GM21529 (cell line): ENCODE results near the gene PPP1R11.
A peak's percentile ranks its signal among the peaks of the same experiment; 100 is the strongest.
"Not testable (repeated sequence)": the region's sequence is repeated elsewhere in the genome, so short reads cannot be mapped to it uniquely, and the experiment has no call there.

Experiments
- ATAC-seq: cut with Tn5 transposase; IDR thresholded peaks from one replicate; pipeline ENCODE4 v1.9.1; 2021; ENCODE audit not compliant: unreplicated experiment

PPP1R11 gene

DNA sequence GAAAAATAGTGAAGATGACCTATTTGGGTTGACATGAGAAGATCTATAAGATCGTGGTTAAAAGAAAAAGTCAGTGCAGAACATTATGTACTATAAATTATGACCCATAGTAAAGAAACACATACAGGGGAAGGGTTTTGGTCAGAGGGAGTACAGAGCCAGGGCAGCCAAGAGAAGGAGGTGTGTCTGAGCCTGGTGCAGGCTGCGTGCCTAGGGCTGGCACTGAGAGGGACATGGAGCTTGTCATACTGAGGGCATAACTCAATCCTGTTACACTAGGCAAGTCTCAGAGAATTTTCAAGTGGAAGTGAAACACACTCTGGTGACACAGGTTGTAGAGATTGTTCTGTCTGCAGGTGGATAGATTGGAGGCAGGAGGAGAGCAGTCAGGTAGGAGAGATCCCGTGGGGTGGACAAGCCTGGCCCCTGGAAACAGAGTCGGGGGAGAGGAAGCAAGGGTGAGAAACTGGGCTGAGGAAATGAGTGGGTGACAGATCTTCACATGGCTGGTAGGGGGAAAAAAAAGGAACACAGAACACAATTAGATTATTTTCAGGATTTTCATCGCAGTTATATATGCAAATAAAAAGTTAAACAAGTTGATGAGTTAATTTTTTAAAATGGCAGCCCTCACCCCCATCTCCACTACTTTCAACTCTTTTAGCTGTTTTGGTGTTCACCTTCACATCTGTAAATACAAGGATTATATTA, 27.1 kb downstream of the PPP1R11 start:
- no peak for ATAC-seq

- no peak for ATAC-seq
Observed at GRCh38 chr6:30096829-30097228, 29.8 kb downstream of the PPP1R11 start.

DNA sequence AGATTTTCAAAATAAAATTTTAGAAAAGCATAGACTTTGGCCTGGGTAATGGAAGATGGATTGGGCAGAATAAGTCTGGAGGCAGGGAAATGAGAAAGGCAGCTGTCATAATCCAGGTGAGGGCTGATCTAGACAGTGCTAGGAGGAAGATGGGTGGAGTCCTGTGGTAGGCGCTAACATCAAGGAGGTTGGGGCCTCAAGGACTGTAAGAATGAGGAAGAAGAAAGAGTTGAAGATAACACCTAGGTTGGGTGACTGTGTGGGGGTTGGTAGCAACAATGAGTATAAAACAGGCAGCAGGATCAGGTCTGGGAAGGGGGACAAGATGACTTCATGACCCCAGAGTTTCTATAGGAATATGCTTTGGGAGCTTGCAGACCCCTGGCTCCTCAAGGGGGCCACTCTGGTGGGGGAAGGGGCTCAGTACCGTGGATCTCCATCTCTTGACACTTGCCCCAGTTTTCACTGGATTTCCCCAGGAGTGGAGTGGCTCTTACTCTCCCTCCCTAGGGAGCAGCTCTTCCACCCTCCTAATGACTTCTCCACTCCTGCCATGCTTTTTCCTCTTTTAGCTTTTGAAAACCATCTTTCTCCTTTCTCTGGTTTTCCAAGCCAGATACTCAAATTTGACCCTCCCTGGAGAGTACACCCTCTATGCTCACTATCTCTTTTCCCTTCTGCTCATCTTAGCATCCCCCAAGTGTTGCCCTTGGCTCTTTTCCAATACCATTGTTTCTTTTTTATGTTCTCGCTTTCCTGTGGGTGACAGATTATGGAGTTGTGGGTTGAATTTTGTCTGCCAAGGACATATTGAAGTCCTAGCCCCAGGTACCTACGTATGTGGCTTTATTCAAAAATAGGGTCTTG, 31.1 kb downstream of the PPP1R11 start:
- no peak for ATAC-seq

DNA sequence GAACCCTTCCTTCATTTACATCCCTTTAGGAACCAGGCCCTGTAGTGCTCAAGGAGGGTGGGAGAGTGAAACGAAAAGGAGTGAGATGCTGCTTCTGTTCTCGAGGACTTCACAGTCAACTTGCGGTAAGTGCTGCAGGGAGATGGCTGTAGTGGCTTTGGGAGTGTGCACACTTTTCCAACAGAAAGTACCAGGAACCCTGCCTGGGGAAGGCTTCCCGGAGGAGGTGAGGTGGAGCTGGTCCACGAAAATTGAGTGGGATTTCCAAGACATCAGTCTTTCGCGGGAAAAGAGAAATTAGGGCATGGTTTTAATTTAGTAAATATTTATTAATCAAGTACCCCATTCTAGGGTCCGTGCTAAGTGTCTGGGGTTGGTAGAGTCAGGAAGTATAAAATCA, 33.2 kb downstream of the PPP1R11 start:
- ATAC-seq, result no peak

DNA sequence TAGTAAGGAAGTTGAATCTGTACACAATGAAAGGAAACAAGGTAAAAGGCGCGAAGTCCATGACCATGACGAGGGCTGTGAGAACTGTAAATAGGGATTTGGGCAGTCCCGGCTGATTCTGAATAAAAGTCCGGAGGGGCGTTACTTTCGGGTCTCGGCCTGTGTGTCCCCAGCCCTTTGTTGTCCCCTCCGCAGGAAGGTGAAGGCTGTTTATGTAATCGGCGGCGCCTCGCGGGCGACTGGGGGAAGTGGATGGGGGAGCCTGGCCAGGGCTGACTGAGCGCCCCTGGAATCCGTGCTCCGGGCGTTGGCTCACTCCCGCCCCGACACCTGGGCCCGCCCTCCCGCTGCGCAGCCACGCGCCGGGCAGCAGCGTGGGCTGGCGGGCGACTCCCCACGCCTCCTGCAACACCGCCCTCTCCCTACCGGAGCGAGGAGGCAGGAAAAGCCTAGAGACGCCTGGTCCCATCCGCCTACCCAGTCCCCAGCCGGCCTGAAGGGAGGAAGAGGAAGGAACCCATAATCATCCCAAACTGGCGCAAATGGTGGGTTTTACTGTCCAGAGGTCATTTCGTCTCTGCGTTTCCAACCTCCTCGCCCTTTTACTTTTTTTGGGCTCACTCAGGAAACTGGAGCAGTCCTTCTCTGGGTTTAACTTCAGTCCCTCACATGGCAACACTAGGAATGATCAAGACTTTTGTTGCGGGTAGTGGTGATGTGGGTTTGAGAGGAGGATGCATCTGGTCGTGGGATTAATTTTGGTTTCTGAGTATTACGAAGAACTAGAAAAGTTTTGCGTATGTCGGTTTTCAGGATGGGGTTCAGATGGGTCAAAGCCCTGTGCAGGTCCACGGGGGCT, 33.8 kb downstream of the PPP1R11 start:
- ATAC-seq, result no peak

- peak; percentile 68 for ATAC-seq
Observed at GRCh38 chr6:30101444-30102413, 34.7 kb downstream of the PPP1R11 start.

GRCh38 chr6:30102414-30102969, 35.5 kb downstream of the PPP1R11 start:
- ATAC-seq, result no peak

GRCh38 chr6:30102970-30103871, 36.2 kb downstream of the PPP1R11 start:
- peak; percentile 65 for ATAC-seq

DNA sequence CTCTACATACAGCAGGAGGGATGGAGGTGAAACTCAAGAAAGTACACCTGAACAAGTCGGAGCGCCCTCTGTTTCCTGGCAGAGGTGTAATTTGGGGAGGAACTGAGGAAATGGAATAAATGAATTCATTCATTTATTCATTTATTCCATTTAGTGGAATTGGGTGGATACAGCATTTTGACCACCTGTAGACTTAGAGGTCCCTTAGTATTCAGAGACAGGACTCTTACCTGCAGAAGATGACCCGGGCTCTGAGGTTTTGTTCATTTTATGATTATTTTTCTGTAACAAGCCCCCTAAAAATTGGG, 36.8 kb downstream of the PPP1R11 start:
- no peak for ATAC-seq

DNA sequence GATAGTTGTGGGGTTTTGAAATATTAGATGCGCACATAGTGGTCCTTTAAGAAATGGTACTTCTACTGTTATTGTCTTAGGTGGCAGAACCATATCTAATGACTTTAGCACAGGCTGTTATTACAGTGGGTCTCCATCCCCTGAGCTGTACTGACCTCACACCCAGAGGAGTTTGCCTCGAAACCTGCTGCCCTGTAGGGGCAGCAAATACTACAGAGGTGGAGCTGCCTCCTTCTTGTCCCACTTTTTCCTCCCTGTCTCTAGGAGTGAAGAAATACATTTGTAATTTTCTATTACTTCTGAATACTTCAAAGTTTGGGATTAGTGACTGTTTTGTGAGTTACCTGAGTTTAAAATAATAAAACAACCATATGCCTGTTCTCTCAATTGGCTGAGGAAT, 37.7 kb downstream of the PPP1R11 start:
- no peak for ATAC-seq

GRCh38 chr6:30111266-30111856, 44.4 kb downstream of the PPP1R11 start:
- ATAC-seq, result no peak

DNA sequence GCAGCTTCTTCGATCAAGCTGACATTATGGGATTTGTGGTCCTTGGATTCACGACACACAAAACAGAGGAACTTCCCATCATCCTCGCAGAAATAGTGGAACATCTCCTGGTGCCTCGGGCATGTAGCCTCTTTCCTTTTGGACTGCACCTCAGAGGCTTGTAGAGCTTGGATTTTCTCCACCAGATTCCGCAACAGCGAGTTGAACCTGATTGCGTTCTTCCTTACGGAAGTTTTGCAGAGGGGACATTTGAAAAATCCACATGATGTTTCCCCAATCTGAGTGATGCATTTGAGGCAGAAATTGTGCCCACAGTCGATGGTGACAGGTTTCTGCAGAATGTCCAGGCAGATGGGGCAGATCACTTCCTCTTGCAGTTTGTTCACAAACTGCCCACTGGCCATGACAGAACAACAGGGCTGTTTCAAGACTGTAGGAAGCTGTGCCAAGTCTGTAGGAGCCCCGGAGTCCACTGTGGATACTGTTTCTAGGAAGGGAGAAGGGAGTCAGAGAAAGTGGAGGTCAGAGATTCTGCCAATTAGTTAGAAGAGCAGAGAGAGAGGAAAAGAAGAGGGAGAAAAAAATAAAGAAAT, 45.5 kb downstream of the PPP1R11 start:
- ATAC-seq, result no peak

GRCh38 chr6:30113003-30113759, 46.2 kb downstream of the PPP1R11 start, which contains the start of gene TRIM31:
TSS of gene TRIM31 (minus strand) at chr6:30113090. CDS start at chr6:30112805, 285 bp downstream.
- ATAC-seq, result peak; percentile 74

DNA sequence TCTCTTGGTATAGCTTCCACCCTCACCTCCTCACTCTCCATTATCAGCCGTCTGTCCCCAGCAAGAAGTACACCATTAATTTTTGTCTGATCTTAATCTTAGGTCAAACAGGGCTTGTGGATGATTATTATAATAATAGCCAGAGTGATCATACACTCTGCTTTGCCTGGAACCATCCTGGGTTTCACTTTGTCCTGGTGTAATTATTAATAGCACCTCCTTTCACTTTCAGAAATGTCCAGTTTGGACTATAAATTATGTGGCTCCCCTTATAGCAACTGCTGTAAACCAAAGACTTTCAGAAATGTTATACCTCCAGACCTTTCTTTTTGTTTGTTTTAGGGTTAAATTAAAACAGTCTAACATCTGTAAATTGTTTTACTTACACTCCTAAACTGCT, 46.8 kb downstream of the PPP1R11 start:
- ATAC-seq, result no peak

DNA sequence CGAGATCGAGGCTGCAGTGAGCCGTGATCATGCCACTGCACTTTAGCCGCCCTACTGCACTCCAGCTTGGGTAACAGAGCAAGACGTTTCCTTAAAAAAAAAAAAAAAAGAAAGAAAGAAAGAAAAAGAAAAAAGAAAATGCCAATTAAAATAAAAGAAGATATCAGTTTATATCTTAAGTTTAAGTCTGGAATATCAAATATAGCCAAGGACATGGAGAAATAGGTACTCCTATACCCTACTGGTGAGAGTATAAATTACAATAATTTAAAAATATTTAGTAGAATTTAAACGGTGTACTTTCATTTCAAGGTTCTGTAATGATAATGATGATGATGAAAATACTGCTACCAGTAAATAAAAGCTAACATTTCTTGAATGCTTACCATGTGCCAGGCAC, 49.7 kb downstream of the PPP1R11 start:
- ATAC-seq, result no peak

DNA sequence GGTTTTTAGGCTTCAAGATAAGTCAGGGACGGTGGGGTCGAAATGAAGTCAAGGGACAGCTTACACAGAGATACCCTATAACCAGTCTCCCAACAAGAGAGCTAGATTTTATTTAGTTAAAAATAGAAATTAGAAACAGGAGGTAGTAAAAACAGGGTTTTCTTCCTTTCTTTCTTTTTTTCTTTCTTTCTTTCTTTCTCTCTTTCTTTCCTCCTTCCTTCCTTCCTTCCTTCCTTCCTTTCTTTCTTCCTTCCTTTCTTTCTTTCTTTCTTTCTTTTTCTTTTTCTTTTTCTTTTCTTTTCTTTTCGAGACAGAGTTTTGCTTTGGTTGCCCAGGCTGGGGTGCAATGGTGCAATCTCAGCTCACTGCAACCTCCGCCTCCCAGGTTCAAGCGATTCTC, 51.7 kb downstream of the PPP1R11 start:
- ATAC-seq, result not testable (repeated sequence)
